Medulla oblongata (tissue), 1 donor: ENCODE data around the gene TENT4A.
"Not testable (repeated sequence)": the region's sequence is repeated elsewhere in the genome, so short reads cannot be mapped to it uniquely, and the experiment has no call there.

Experiments used
- DNase-seq: peaks from one replicate; pipeline ENCODE4 v3.0.0-alpha.2; 2015; ENCODE audit errors: extremely low spot score

TENT4A gene

GRCh38 chr5:6770826-6771607, 57.8 kb downstream of the TENT4A start:
- no peak for DNase-seq

DNA sequence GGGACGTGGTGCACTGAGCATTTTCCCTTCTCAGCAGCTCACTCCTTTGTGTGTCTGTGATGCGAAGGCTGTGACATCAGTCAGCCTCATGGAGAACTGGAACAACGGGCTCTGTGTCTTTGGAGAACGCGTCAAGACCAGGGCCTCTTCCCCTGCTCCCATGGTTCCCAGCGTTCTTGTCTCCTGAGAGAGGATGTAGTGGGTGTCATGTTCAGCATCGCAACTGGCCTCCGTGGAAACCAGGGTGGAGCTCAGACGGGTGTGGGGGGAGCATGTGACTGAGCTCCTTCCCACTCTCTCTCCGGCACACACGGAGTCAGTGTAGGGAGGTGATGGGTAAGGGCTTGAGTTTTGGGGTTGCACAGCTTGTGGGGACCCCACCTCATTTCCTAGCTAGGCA, 59.7 kb downstream of the TENT4A start:
- peak; percentile 66 for DNase-seq

DNA sequence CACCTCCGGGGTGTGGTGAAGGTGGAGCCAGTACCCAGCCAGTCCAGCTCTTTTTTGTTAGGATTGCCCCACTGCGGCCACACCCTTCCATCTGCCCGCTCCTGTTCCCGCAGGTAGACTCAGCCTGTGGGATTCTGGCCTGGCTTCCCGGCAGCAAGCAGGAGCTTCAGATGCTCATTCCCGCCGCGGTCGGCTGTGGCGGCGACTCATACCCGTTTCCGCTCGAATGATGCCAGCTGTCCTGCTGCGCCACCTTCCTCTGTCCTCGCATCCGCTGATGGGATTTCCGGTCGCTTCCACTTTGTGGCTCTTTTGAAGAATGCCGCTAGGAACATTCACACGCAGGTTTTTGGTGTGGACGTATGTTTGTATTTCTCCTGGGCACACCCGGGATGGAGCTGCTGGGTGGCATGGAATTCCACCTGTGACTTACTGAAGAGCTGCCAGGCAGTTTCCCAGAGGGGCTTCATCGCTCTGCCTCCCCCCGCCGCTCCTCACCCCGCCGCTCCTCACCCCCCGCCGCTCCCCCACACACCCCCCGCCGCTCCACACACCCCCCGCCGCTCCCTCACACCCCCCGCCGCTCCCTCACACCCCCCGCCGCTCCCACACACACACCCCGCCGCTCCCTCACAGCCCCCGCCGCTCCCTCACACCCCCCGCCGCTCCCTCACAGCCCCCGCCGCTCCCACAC, 60.3 kb downstream of the TENT4A start:
- no peak for DNase-seq

GRCh38 chr5:6774207-6774606, 61.0 kb downstream of the TENT4A start:
- not testable (repeated sequence) for DNase-seq

GRCh38 chr5:6774721-6775204, 61.5 kb downstream of the TENT4A start:
- DNase-seq: no peak

DNA sequence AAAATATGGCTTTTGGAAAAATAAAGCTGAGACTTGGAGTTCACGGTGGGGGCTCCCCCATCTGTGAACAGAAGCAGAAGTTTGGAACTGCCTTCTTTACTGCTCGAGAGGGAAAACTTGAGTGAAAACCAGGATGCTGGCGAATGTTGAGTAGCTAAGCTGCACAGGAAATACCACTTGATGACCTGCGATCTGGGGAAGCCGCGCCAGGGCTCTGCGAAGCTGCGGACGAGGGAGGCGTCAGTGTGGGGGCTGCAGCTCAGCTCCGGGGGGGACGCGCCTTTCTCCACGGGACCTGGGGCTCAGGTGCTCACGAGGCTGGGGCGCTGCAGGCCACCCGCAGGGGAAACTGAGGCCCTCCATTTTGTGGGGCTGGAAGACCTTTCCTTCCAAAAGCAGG, 62.3 kb downstream of the TENT4A start:
- DNase-seq: no peak

- DNase-seq: no peak
Observed at GRCh38 chr5:6780802-6781391, 67.7 kb downstream of the TENT4A start.

DNA sequence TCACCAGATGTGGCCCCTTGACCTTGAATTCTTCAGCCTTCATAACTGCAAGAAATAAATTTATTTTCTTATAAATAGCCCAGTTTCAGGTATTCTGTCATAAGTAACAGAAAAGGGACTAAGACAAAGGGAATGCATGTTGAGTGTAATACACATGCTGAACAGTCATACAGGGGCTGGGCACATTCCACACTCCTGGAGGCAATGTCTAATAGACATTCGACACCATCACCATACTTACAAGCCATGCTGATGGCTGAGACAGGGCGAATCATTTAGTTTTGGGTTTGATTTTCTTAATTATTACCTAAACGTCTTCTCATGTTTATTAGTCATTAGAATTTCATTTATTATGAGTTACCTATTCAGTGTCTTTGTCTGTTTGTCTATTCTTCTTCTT, 68.5 kb downstream of the TENT4A start:
- DNase-seq: no peak

GRCh38 chr5:6783787-6784186, 70.6 kb downstream of the TENT4A start:
- DNase-seq: no peak

DNA sequence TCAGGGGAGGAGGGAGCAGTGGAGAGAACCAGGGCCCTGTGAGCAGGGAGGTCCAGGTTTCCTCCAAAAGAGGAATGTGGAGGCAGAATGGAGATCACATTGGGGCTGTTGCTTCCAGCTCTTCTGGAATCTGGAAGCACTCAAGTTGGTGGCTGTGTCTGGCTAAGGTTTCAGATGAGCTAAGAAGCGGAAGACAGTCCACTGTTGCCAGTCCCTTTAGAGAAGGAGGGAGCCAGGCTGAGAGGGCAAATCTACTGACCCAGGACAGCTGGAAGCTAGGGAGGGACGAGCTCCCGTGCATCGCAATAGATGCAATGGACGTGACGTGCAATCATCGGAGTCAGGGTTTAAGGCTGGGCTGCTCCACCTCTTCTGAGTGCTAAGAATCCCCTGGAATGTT, 71.2 kb downstream of the TENT4A start:
- no peak for DNase-seq

DNA sequence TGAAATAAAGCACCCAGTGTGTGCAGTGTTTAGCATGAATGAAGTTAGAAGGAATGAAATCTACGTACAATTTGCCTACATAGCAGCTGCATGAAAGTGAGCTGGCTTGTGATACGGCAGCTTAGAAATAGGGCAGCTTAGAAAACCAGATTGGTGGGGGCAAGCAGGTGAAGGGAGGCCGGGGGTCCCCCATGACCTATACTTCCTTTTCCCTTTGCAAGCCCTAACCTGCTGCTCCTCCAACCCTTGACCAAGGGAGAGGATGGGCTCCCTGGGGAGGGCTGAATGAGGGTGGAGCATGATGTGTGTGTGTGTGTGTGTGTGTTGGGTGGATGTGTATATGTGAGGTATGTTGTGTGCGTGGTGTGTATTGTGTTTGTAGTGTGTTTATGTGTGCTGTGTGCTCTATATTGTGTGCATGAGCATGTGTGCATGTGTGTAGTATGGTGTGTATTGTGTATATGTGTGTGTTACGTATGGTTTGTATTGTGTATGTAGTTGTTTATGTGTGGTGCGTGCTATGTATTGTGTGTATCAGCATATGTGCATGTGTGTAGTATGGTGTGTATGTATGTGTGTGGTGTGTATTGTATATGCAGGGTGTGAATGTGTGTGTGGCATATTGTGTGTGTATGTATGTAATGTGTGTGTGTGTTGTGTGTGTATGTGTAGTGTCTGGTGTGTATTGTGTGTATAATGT, 72.1 kb downstream of the TENT4A start:
- DNase-seq: no peak

- DNase-seq: no peak
Observed at GRCh38 chr5:6785861-6786180, 72.6 kb downstream of the TENT4A start.

GRCh38 chr5:6786786-6787495, 73.7 kb downstream of the TENT4A start:
- no peak for DNase-seq

DNA sequence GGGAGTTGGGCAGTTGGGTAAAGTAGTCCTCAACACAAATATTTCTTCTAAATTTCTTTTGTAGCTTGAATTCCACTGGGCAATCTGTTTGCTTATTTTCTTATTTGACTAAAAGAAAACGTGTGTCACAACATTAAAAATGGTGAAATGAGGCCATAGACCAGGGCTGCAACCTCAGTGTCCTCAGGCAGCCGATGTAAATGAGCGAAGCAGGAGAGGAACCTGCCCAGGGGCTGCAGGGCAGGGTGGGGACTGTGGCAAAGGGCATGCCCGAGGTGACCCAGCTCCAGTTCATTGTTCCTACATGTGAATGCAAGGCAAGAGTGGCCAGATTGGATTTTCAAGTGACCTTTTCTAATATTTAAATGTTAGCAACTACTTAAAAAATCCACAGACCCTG, 74.7 kb downstream of the TENT4A start:
- DNase-seq: no peak

GRCh38 chr5:6788439-6788838, 75.2 kb downstream of the TENT4A start:
- no peak for DNase-seq

- no peak for DNase-seq
Observed at GRCh38 chr5:6788956-6789649, 75.9 kb downstream of the TENT4A start.

DNA sequence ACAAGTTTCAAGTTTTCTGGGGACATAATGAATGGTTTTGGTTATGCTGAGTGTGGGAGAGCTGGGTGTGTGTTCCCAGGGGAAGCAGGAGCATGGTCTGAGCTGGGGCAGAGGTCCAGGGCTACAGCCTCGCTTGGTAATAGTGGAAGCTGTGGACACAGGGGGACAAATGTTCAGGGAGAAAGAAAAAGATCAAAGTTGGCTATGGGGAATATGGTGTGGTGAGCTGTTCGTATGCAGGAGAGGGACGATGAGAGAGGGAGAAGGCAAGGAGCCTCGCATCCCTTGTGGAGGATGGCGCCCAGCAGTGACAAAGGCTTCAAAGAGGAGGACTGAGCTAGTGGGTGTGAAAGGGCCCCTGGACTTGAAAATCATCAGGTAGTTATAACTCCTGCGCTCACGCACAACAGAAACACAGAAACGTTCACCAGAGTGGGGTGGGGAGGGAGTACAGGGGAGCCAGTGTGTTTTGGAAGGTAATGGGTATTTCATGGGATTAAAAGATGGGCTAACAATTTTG, 77.2 kb downstream of the TENT4A start:
- no peak for DNase-seq

DNA sequence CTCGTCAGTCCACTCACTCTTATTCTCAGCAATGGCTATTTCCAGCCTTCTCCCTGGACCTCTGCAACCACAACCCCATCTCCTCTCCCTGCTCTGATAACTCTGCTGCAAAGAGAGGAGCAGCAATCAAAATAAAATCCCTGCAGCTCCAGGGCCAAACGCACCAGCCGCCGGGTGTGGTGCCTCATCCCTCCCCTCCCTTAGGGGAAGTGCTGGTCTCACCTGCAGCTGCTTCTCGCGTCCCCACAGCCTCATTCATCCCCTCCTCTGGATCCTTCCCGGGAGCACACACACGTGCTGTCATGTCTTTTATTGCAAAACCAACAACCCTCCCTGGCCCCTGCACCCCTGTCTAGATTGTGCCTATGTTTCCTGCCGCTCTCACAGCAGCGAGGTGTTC, 77.8 kb downstream of the TENT4A start:
- no peak for DNase-seq

DNA sequence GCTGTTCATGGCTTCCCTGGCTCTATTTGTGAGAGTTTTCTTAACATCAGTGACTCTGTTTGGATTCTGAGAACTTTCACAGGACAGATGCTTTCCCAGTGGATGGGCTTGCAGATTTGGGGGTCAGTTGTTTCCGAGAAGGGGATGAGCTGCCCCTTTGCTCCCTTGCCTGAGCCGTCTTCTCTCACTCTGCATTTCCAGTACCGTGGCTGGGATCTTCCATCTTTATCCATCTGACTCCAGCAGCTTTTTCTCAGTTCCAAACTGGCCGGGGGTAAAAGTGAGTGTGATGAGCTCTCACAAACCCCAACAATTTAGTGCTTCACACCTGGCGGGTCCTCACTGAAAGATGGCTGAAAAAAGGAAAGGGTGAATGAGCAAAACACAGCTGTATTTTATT, 79.1 kb downstream of the TENT4A start:
- DNase-seq: no peak

DNA sequence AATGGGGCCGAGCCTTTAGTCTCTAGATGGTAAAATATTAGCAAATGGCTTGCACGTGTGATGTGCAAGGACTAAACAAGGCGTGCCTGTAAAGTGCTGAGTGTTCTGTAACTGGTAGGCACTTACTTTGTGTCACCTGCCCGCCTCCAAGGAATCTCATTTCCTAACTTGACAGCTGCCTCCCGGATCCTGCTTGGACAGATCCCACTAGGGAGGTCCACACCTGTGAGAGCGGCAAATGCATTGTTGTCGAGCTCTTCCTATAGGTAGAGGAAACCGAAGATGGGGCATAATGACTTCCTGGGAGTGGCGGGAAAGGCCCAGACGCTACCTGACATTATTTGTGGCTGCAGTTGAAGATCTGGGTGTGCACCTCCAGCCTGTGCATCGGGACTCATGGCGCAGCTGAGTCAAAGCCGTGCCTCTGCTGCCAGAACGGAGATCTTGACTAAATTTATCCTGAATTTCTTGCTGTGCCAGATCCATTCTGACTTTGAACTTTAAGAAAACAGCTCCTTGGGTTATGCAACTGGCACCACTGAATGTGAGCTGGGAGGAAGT, 79.8 kb downstream of the TENT4A start:
- no peak for DNase-seq

DNA sequence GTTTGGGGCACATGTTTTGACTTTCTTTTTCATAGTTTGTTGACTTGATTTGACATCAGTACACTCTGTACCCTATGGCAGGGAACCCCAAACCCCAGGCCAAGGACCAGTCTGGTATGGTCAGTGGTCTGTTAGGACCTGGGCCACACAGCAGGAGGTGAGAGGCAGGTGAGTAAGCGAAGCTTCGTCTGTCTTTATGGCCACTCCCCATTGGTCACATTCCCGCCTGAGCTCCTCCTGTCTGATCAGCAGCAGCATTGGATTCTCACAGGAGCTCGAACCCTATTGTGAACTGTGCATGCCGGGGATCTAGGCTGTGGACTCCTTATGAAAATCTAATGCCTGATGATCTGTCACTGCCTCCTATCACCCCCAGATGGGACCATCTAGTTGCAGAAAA, 88.0 kb downstream of the TENT4A start:
- no peak for DNase-seq
